GM12873 (cell line): ENCODE measurements around the gene KRT81.
A peak's percentile ranks its signal among the peaks of the same experiment; 100 is the strongest.

ENCODE experiments used
- TF ChIP-seq, protein P1 (sequence below): IDR thresholded peaks from 2 replicates; pipeline ENCODE4 v1.5.1; 2012; ENCODE audit warnings: low read depth, mild to moderate bottlenecking, moderate library complexity, low read length, control low read depth; ENCODE audit not compliant: insufficient read depth; ENCODE audit errors: missing control alignments

Gene KRT81

DNA sequence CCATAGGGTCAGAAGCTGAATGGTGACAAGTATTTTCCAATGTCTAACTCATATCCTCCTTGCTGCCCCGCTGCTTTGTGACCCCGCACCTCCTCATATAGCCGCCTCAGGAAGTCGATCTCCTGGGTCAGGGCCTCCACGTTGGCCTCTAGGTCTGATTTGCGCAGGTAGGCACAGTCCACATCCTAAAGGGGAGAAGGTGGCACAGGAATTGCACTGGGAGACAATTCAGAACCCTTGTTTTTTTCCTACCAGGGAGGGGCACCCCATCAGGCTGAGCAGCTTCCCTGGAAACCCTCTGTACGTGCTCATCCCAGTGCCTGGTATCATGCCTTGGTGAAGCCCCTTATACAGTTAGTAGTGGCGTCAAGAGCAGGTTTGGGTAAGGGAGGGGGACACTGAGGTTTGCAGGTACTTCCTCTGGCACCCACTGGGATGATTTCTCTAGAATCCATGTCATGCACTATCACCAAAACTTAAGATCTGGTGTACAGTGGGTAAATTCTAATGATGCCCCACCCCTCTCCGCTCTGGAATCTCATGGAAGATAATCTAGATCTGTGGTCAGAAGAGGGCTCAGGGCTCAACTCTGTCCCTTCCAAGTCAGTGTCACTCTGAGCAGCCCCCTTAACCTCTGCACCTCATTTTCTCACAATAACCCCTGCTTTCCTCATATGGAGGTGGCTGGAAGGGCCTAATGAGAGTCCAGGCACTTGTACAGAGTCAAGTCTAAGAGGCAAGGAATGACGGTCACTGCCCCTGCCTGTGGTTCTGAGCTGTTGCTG lies 37.0 kb downstream of the KRT81 start:
- TF ChIP-seq, protein P1, sequence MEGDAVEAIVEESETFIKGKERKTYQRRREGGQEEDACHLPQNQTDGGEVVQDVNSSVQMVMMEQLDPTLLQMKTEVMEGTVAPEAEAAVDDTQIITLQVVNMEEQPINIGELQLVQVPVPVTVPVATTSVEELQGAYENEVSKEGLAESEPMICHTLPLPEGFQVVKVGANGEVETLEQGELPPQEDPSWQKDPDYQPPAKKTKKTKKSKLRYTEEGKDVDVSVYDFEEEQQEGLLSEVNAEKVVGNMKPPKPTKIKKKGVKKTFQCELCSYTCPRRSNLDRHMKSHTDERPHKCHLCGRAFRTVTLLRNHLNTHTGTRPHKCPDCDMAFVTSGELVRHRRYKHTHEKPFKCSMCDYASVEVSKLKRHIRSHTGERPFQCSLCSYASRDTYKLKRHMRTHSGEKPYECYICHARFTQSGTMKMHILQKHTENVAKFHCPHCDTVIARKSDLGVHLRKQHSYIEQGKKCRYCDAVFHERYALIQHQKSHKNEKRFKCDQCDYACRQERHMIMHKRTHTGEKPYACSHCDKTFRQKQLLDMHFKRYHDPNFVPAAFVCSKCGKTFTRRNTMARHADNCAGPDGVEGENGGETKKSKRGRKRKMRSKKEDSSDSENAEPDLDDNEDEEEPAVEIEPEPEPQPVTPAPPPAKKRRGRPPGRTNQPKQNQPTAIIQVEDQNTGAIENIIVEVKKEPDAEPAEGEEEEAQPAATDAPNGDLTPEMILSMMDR, result no peak

DNA sequence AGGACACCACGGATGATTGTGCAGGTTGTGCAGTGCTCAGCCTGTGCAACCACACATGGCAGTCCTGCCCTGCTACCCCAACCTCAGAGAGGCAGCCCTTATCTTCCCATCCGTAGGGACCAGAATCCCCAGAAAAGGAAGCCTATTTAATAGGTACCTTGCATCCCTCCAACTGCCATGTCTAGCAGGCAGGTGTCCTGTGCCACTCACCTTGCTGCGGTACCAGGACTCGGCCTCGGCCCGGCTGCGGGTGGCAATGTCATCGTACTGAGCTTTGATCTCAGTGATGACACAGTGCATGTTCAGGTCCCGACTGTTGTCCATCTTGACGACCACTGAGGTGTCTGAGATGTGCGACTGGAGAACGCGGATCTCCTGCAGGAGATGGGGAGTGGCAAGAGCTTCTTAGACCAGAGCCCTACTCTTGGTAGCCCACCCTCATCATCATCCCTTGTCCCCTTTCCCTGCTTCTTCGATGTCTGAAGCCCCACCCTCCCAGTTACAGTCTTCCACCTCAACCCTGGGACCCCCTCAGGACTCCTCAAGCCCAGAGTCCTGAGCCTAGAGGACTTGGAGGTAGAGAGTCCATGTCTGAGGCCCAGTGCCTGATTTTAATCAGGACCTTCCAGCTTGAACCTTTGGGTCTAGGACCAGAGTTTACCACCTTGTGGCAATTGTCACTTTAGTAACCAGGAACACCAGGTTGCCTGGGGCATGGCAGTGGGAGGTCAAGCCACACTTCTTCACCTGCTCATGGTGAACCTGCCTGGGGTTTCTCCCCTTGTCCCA lies 37.7 kb downstream of the KRT81 start:
- TF ChIP-seq, protein P1, result no peak

DNA sequence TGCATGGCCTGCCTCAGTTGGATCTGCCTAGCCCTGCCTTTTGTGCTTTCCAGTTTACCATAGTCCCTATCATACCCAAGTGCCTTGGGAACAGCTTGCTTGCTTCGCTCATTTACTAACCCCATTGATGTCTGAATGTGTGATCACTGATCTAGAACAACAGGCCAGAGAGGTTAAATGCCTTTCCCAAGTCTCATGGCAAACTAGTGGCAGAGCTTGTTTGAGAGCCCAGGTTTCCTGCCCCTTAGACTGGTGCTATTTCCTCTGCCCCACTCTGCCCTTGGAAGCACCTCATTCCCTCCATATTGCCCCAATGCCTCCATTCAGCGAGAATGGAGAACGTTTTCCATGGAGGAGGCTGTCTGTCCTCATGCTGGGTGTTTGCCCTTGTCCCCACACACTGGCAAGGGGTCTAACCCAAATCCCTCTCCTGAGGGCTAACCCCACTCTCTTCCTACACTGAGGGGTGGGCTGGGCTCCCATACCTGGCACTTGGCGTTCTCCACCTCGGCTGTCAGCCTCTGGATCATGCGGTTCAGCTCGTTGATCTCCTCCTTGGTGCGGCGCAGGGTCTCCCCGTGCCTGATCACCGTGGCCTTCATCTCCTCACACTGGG lies 38.5 kb downstream of the KRT81 start:
- TF ChIP-seq, protein P1, result no peak

DNA sequence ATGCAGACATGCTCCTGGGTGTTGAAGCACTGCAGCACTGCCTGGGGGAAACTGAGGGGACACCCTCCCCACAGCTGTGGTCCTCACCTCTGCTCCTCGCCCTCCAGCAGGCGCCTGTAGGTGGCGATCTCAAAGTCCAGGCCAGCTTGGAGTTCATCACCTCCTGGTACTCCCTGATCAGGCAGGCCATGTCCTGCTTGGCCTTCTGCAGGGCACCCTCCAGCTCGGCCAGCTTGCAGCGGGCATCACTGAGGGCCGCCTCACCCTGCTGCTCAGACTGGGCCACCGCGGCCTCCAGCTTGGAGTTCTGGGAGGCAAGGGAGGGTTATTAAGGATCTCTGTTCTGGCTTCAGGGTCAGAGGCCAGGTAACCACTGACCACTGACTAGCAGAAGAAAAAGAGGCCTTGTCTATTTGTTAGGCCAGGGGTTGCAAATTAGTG lies 39.1 kb downstream of the KRT81 start:
- TF ChIP-seq, protein P1, result peak; percentile 37

DNA sequence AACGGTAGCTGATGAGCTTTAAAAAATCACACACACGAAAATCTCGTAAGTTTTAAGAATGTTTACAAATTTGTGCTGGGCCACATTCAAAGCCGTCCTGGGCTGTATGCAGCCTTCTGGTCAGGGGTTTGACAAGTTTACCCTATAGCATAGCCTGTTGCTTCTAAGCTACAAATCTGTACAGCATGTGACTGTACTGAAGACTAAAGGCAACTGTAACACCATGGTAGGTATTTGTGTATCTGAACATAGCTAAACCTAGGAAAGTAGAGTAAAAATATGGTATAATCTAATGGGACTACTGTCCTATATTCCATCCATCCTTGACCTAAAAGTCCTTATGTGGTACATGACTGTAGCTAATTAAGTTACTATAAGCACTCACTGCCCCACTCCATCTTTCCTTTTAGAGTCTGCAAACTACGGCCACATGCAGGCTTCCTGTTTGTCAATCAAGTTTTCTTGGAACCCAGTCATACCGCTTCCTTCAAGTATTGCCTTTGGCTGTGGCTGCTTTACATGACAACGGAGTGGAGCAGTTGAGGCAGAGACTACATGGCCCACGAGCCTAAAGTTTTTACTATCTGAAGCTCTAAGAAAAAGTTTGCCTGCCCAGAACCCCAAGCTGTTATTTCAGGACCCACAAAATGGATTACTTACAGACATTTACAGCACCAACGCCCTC lies 39.8 kb downstream of the KRT81 start:
- TF ChIP-seq, protein P1, result no peak

DNA sequence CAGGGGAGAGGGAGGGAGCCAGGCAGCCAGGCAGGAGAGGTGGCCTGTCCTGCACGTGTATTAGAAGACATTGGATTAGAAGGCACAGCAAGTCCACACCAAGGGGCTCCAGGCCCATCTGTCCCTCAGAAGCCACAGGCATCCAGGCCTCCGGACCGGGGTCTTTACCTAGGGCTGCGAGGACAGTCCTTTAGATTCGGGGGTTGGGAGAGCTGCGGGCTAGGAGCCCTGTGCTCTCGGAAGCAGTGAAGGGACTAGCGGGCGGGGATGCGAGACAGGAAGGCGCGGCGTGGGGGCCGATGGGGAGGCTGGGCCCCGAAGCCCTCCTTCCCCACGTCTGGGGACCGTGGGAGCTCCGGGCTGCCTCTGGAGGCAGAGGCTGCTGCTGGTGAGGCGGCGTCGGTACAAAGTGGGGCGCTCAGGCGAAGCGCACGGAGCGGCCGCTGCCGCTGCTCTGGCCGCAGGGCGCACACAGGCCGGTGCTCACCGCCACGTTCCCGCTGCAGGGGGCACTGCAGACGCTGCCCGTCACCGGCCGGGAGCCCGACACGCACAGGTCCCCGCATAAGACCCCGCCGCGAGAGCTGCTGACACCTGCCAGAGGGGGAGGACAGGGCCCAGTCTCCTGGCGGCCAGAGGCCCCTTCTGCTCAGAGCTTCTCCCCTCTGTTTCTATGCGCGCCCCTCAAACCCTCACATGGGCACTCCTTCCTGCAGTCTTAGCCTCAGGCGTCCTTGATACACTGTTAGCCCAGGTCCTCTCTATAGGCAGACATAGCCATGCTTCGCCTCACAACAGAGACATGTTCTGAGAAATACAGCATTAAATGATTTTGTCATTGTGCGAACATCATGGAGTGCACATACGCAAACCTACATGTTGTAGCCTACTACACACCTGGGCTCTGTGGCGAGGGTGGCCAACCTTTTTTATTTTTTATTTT lies 41.0 kb downstream of the KRT81 start:
- TF ChIP-seq, protein P1, result no peak
